Measurements from ENCODE around the gene SETBP1. TPM values are rescaled to one million over a fixed set of nuclear protein-coding genes. Genes with fewer than 3 reads are reported as not detected.

The SETBP1 gene
- total RNA-seq, 4 donors from 2014 or later: 3.3 to 86.6 (median 16.3) TPM

- Histone ChIP-seq H3K27ac (no peak overlapping the region), H3K27me3 (no peaks in the 10 kb centered on the region), H3K9me3 (no peaks in the 10 kb centered on the region), H3K36me3 (no peaks in the 10 kb centered on the region), H3K4me3 (no peak overlapping the region), H3K4me1 (peaks cover 0 to 3% (median 0%) of the 10 kb centered on the region in 4 donors)
- no peak for TF ChIP-seq CTCF (IDR thresholded peaks at IDR 0.05)
- DNase-seq: no peak
Observed at GRCh38 chr18:44851856-44852621, 171.4 kb downstream of the SETBP1 start.

- Histone ChIP-seq H3K9me3 (no peaks in the 10 kb centered on the region), H3K27ac (no peak overlapping the region), H3K36me3 (no peaks in the 10 kb centered on the region), H3K4me3 (no peak overlapping the region), H3K27me3 (no peaks in the 10 kb centered on the region), H3K4me1 (peaks cover 0 to 3% (median 0%) of the 10 kb centered on the region in 4 donors)
- TF ChIP-seq POLR2A (IDR thresholded peaks at IDR 0.05): no peak
- TF ChIP-seq CTCF (IDR thresholded peaks at IDR 0.05): no peak
- no peak for DNase-seq
Observed at GRCh38 chr18:44852818-44853217, 172.1 kb downstream of the SETBP1 start.

GRCh38 chr18:44853430-44853829, 172.7 kb downstream of the SETBP1 start:
- TF ChIP-seq POLR2A (IDR thresholded peaks at IDR 0.05) (no peak), CTCF (IDR thresholded peaks at IDR 0.05) (no peak)
- no peaks in the 10 kb centered on the region for H3K9me3 ChIP-seq
- no peak overlapping the region for H3K27ac ChIP-seq
- no peaks in the 10 kb centered on the region for H3K27me3 ChIP-seq
- H3K4me3 ChIP-seq: no peak overlapping the region
- no peaks in the 10 kb centered on the region for H3K36me3 ChIP-seq
- peaks cover 0 to 3% (median 0%) of the 10 kb centered on the region in 4 donors for H3K4me1 ChIP-seq
- DNase-seq: no peak

GRCh38 chr18:44855681-44856080, 175.0 kb downstream of the SETBP1 start:
- Histone ChIP-seq H3K36me3 (no peaks in the 10 kb centered on the region), H3K27me3 (no peaks in the 10 kb centered on the region), H3K9me3 (no peaks in the 10 kb centered on the region), H3K4me1 (peaks cover 0 to 3% (median 0%) of the 10 kb centered on the region in 4 donors), H3K27ac (no peak overlapping the region), H3K4me3 (no peak overlapping the region)
- DNase-seq: no peak
- no peak for TF ChIP-seq POLR2A (IDR thresholded peaks at IDR 0.05)
- no peak for TF ChIP-seq CTCF (IDR thresholded peaks at IDR 0.05)

- no peaks in the 10 kb centered on the region for H3K9me3 ChIP-seq
- TF ChIP-seq POLR2A (IDR thresholded peaks at IDR 0.05) (no peak), CTCF (IDR thresholded peaks at IDR 0.05) (no peak)
- H3K27ac ChIP-seq: no peak overlapping the region
- no peak overlapping the region for H3K4me3 ChIP-seq
- H3K27me3 ChIP-seq: no peaks in the 10 kb centered on the region
- H3K36me3 ChIP-seq: no peaks in the 10 kb centered on the region
- H3K4me1 ChIP-seq: peaks cover 0 to 3% (median 0%) of the 10 kb centered on the region in 4 donors
- DNase-seq: no peak
Observed at GRCh38 chr18:44856157-44856556, 175.5 kb downstream of the SETBP1 start.
